ENCODE measurements around the gene RETREG3. TPM values are rescaled to one million over a fixed set of nuclear protein-coding genes. Genes with fewer than 3 reads are reported as not detected.

Gene RETREG3
- total and polyA plus RNA-seq, 2 of the 13 experiments (the other 11 are each of a cell fraction or from before 2014, with no cell fraction given): 47.0 to 55.8 TPM

DNA sequence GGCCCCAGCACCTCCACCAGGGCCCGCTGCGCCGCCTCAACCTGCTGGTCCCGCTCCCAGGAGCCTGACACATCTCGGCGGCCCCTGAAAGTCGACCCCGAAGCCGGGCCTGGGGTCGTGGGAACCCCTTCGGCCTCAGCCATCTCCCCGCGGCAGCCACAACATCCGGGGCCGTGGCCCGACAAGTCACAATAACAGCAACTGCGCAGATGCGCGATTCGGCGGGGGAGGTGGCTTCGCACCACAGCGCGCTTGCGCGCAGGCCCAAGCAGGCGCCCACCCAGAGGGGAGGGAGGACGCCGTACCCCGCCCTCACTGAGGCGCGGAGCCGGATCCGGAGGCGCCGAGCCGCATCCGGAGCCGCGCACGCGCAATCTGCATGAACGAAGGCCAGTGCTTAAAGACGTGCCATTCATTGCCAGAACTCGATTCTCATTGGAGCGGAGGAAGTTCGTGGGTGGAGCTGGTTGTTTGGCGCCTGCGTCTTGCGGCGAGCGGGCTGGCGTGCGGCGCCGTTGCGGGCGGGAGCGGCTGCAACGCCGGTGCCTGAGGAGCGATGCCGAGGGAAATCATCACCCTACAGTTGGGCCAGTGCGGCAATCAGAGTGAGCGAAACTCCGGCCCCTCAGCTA is at the start of gene RETREG3, which contains the start of gene TUBG1 (continued):
- TF ChIP-seq PATZ1 (CRISPR knock-in tag; IDR thresholded peaks at IDR 0.05) (peak; percentile 98), ZBTB20 (CRISPR knock-in tag; IDR thresholded peaks at IDR 0.05; ENCODE audit: borderline replicate concordance, low read depth) (peak; percentile 78; the same call in 1 of the 2 replicates), ZFP36L1 (CRISPR knock-in tag; IDR thresholded peaks at IDR 0.05) (no peak), SALL1 (CRISPR knock-in tag; IDR thresholded peaks at IDR 0.05) (peak; percentile 83), AKNA (CRISPR knock-in tag; IDR thresholded peaks at IDR 0.05; ENCODE audit: borderline replicate concordance) (peak; percentile 83; the same call in 1 of the 2 replicates), BORCS8-MEF2B (CRISPR knock-in tag; IDR thresholded peaks at IDR 0.05) (peak; percentile 88), ZNF790 (CRISPR knock-in tag; IDR thresholded peaks at IDR 0.05; ENCODE audit: borderline replicate concordance) (no peak; the same call in 1 of the 2 replicates), SMAD9 (CRISPR knock-in tag; IDR thresholded peaks at IDR 0.05) (peak; percentile 55; the same call in 1 of the 2 replicates), ZSCAN12 (CRISPR knock-in tag; IDR thresholded peaks at IDR 0.05) (peak; percentile 98), NFKBIZ (CRISPR knock-in tag; IDR thresholded peaks at IDR 0.05) (peak; percentile 72; the same call in 1 of the 2 replicates), ARNT2 (CRISPR knock-in tag; IDR thresholded peaks at IDR 0.05; ENCODE audit: low read depth) (peak; percentile 44; the same call in 1 of the 2 replicates), ZNF549 (CRISPR knock-in tag; IDR thresholded peaks at IDR 0.05) (no peak), ZNF775 (CRISPR knock-in tag; IDR thresholded peaks at IDR 0.05; ENCODE audit: borderline replicate concordance) (no peak), ZFP91 (CRISPR knock-in tag; IDR thresholded peaks at IDR 0.05; ENCODE audit: borderline replicate concordance) (peak; percentile 91), SETDB1 (CRISPR knock-in tag; IDR thresholded peaks at IDR 0.05; ENCODE audit: borderline replicate concordance) (no peak), HNRNPUL1 (IDR thresholded peaks at IDR 0.05; ENCODE audit: low read depth, low read length) (peak; percentile 57; the same call in 1 of the 2 replicates), TFDP2 (CRISPR knock-in tag; IDR thresholded peaks at IDR 0.05) (peak; percentile 93), ZMYM2 (CRISPR knock-in tag; IDR thresholded peaks at IDR 0.05) (no peak)

Measured in HepG2 (cell line).